ENCODE results near the gene MNAT1.

MNAT1 gene

DNA sequence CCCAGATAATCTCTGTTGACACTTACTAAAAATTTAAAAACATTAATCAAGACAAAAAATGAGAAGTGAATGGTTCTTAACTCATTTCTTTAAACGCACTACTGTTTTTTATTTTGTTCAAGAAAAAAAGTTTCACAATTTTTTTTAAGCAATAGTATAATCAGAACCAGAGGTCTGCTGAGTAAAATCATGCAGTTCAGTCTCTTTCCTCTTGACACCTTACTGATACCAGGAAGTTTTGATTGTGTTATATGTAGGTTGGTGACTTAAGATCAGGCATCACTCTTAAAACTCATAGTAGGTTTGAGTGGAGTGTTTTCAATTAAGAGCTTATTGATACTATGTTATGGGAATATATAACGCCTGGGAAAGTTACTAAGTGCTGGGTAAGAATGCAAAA, 125.0 kb downstream of the MNAT1 start:
- Histone ChIP-seq H3K27me3 (ENCODE audit: control insufficient read depth, insufficient read depth, low read length) (no peaks in the 10 kb centered on the region), H3K9ac (no peak overlapping the region), H3K36me3 (ENCODE audit: control insufficient read depth, insufficient read depth, low read length) (no peaks in the 10 kb centered on the region), H3K4me3 (ENCODE audit: low read depth, low read length) (no peak overlapping the region), H3K9me3 (ENCODE audit: control insufficient read depth, low read length) (no peaks in the 10 kb centered on the region), H2AFZ (no peak overlapping the region), H3K79me2 (peaks cover 11% of the 10 kb centered on the region), H3K4me1 (peaks cover 9% of the 10 kb centered on the region), H3K27ac (no peak overlapping the region), H3K4me2 (ENCODE audit: low read length) (no peak overlapping the region)
- TF ChIP-seq CTCF (IDR thresholded peaks at IDR 0.05): no peak

DNA sequence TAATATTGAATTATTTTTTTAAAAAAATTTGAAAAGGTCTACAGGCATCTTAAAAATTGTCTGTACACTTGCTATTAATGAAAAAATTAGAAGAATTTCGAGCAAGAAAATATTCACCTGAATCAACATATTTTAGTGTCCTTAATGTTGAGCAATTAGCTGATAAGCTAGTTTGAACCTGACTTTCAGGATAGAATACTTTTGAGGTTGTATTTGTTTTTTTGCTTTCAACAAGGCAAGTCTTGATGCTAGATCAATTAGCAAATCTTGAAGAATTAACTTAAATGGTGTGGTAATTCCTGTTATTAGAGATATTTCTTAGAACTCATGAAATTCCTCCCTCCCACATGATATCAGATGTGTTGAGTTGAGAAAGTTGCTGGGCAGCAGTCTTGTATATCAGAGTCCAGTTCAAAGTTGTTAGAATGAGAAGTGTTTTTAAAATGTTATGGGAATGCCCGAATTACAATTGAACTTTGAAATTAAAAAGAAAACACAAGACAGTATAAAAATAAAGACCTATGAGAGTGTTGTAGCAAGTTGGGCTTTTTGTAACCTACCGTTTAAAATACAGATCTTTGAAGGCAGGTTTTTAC, 127.1 kb downstream of the MNAT1 start:
- Histone ChIP-seq H3K36me3 (ENCODE audit: control insufficient read depth, insufficient read depth, low read length) (no peaks in the 10 kb centered on the region), H3K9ac (no peak overlapping the region), H3K27ac (peak overlapping the region; percentile 88), H3K9me3 (ENCODE audit: control insufficient read depth, low read length) (no peaks in the 10 kb centered on the region), H3K27me3 (ENCODE audit: control insufficient read depth, insufficient read depth, low read length) (no peaks in the 10 kb centered on the region), H2AFZ (no peak overlapping the region), H3K4me3 (ENCODE audit: low read depth, low read length) (peak overlapping the region; percentile 43), H3K79me2 (peaks cover 7% of the 10 kb centered on the region), H3K4me1 (peaks cover 19% of the 10 kb centered on the region), H3K4me2 (ENCODE audit: low read length) (peak overlapping the region; percentile 63)
- TF ChIP-seq CTCF (IDR thresholded peaks at IDR 0.05): no peak

- Histone ChIP-seq H2AFZ (no peak overlapping the region), H3K9me3 (ENCODE audit: control insufficient read depth, low read length) (no peaks in the 10 kb centered on the region), H3K4me2 (ENCODE audit: low read length) (peak overlapping the region; percentile 63), H3K27ac (peak overlapping the region; percentile 88), H3K4me1 (peaks cover 24% of the 10 kb centered on the region), H3K4me3 (ENCODE audit: low read depth, low read length) (peak overlapping the region; percentile 43), H3K9ac (no peak overlapping the region), H3K27me3 (ENCODE audit: control insufficient read depth, insufficient read depth, low read length) (no peaks in the 10 kb centered on the region), H3K79me2 (peaks cover 3% of the 10 kb centered on the region), H3K36me3 (ENCODE audit: control insufficient read depth, insufficient read depth, low read length) (no peaks in the 10 kb centered on the region)
- no peak for TF ChIP-seq CTCF (IDR thresholded peaks at IDR 0.05)
Observed at GRCh38 chr14:60862283-60862682, 127.7 kb downstream of the MNAT1 start.

DNA sequence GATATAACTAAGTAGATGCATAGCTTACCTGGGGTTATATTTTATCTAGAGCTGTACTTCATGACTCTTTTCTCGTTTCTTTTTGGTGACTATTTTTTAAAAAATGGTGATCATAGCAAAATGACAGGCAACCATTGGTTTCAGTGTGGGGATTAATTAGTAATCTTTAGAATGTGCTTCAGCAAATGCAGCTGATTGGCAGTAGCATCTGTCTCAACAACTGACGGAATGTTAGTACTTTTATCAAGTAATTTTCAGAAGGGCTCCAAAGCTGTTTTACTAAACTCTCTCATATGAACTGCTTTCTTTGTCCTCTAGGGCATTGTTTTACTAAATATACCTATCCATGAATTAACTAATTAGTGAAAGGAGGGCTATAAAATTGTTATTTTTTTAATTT, 128.7 kb downstream of the MNAT1 start:
- H3K4me1 ChIP-seq: peaks cover 32% of the 10 kb centered on the region
- no peak overlapping the region for H3K4me2 ChIP-seq (ENCODE audit: low read length)
- no peak for TF ChIP-seq CTCF (IDR thresholded peaks at IDR 0.05)
- H3K27me3 ChIP-seq (ENCODE audit: control insufficient read depth, insufficient read depth, low read length): no peaks in the 10 kb centered on the region
- H3K9ac ChIP-seq: no peak overlapping the region
- H3K79me2 ChIP-seq: peaks cover 3% of the 10 kb centered on the region
- H2AFZ ChIP-seq: no peak overlapping the region
- H3K27ac ChIP-seq: peak overlapping the region; percentile 88
- no peaks in the 10 kb centered on the region for H3K36me3 ChIP-seq (ENCODE audit: control insufficient read depth, insufficient read depth, low read length)
- H3K4me3 ChIP-seq (ENCODE audit: low read depth, low read length): no peak overlapping the region
- H3K9me3 ChIP-seq (ENCODE audit: control insufficient read depth, low read length): no peaks in the 10 kb centered on the region
